Limb (tissue), 2 donors: ENCODE measurements around the gene MARCKSL1.

Experiments
- DNase-seq, 2 donors: peaks; one replicate each; pipeline ENCODE4 v3.0.0-alpha.2; 2016; ENCODE audit errors: extremely low spot score in 2 of 2

Gene MARCKSL1

GRCh38 chr1:32352831-32353383, 16.9 kb upstream of the MARCKSL1 start:
- no peak for DNase-seq

- DNase-seq, result no peak
These were observed 16.3 kb upstream of the MARCKSL1 start for GRCh38 chr1:32352239-32352745.

- peak; percentile 95 to 98 for DNase-seq
These were observed 15.6 kb upstream of the MARCKSL1 start for GRCh38 chr1:32351399-32352238.

GRCh38 chr1:32350785-32351398, 14.9 kb upstream of the MARCKSL1 start:
- DNase-seq, result no peak

GRCh38 chr1:32349211-32349708, 13.2 kb upstream of the MARCKSL1 start:
- DNase-seq, result no peak

DNA sequence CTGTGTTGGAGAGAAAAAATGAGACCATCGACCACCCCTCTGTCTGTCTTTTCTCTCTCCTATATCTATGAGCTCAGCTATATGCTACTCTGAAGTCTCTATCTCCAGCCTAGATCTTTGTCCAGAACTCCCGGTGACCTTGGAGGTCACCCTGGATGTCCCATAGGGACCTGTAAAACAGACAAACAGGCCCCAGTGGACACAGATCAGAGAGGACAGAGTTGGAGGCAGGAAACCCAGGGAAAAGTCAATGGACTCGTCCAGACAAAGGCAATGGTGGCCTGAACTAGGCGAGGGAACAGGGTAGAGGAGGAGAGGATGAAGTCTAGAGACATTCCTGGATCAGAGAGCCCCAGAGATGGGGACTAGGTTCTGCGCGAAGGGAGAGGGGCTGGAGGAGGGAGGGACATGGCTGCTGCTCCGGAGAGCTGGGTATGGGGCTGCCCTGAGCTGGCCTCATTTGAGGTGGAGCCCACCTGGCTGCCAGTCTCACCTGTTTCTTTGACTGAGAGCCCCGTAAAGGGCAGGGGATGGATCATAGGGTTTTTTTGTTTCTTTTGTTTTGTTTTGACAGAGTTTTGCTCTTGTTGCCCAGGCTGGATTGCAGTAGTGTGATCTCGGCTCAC, 10.6 kb upstream of the MARCKSL1 start:
- DNase-seq, result no peak

- no peak for DNase-seq
These were observed 9.3 kb upstream of the MARCKSL1 start for GRCh38 chr1:32345289-32345827.

- no peak for DNase-seq
These were observed 6.7 kb upstream of the MARCKSL1 start for GRCh38 chr1:32342704-32343103.

DNA sequence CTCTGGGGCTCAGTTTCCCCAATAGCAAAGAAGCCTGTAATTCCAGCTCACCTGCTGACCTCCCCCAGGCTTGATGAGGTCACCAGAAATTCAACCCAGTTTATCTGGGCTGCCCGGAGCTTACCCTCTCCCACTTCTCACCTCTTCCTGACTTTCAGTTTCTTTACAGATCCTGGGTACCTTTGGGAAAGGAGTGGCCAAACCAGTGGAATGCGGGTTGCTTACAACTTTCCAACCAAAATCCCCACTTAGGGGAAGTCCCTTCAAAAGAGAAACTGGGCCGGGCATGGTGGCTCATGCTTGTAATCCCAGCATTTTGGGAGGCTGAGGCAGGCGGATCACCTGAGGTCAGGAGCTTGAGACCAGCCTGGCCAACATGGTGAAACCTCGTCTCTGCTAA, 5.9 kb upstream of the MARCKSL1 start:
- no peak for DNase-seq

- DNase-seq, result no peak
These were observed 5.2 kb upstream of the MARCKSL1 start for GRCh38 chr1:32341186-32341757.

- DNase-seq, result no peak
These were observed 3.4 kb upstream of the MARCKSL1 start for GRCh38 chr1:32339363-32339978.

- DNase-seq, result peak in 1 of 2 donors; percentile 38
These were observed 2.7 kb upstream of the MARCKSL1 start for GRCh38 chr1:32338637-32339145.

- DNase-seq, result peak; percentile 44 to 65
These were observed 2.0 kb upstream of the MARCKSL1 start for GRCh38 chr1:32337855-32338636.

- DNase-seq, result peak in 1 of 2 donors; percentile 49
These were observed 1.1 kb upstream of the MARCKSL1 start for GRCh38 chr1:32336963-32337675.

DNA sequence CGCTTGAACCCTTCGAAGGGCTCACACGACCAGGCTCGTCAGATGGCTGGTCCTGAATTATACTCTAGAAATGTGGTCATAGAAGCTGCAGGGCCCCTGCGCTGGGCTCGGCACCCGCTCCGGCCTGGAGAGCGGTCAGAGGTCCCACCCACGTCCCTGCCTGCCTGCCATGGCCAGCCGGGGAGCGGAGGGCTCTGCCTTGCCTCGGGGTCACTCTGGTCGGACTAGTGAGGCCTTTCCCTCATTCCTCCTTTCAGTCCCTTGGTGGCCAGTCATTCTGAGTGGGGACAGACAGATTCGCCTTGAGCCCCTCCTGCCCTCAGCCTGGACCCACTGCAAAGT, 529 bp upstream of the MARCKSL1 start:
- no peak for DNase-seq

- no peak for DNase-seq
These were observed 571 bp downstream of the MARCKSL1 start for GRCh38 chr1:32335535-32335789.

- peak in 1 of 2 donors; percentile 79 for DNase-seq
These were observed 1.0 kb downstream of the MARCKSL1 start for GRCh38 chr1:32334864-32335534.

DNA sequence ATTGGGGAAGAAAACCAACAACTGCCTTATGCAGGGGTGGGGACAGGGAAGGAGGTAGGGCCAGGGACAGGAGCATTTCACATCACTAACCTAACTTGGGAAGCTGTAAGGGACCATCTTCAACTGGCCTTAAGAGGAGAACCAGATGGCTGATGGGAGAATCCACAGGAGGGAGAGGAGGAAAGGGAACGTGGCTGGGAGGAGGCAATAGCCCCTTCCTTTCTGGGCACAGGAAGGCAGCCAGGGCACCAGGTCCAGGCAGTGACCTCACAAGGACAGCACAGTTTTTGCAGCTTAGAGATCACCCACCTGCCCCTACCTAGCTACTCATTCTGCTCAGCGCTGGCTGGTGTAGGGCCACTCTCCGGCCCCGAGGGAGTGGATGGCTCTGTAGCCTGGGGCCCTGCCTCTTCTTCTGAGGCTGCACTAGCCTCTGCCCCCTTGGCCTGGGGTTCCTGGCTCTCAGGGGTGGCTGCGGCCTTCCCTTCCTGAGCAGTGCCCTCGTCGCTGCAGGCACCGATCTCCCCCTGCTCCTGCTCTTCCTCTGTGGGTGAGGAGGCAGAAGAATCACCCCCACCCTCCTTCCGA, 1.7 kb downstream of the MARCKSL1 start:
- DNase-seq, result no peak
